Effector memory CD8-positive, alpha-beta T cell (primary cell): ENCODE data around the gene TAS1R1.

Experiments
- ATAC-seq: fragments of 150-1000 bp; cut with Tn5 transposase; replicated peaks from 2 replicates; pipeline ENCODE4 v1.10.0; 2021; ENCODE audit warnings: mild to moderate bottlenecking, moderate library complexity
- DNase-seq, 3 experiments: peaks; one replicate each; pipeline ENCODE4 v3.0.0; 2021
- H3K27ac Mint-ChIP-seq, 2 donors: one replicate each; pipeline ENCODE4 v1.8.0; 2022; ENCODE audit warnings: mild to moderate bottlenecking in 2 of 2, mixed read lengths in 2 of 2, moderate library complexity in 2 of 2
- H3K27me3 Mint-ChIP-seq, 2 donors: one replicate each; pipeline ENCODE4 v1.8.0; 2022; ENCODE audit warnings: mixed read lengths in 2 of 2
- H3K36me3 Mint-ChIP-seq: one replicate; pipeline ENCODE4 v1.8.0; 2022; ENCODE audit warnings: mild to moderate bottlenecking, moderate library complexity, mixed read lengths; ENCODE audit not compliant: insufficient read depth
- H3K4me1 Mint-ChIP-seq, 2 donors: one replicate each; pipeline ENCODE4 v1.8.0; 2022; ENCODE audit warnings: low read depth in 2 of 2, mixed read lengths in 2 of 2
- H3K4me3 Mint-ChIP-seq, 2 donors: one replicate each; pipeline ENCODE4 v1.8.0; 2022; ENCODE audit warnings: mild to moderate bottlenecking in 2 of 2, mixed read lengths in 2 of 2, moderate library complexity in 2 of 2
- H3K9me3 Mint-ChIP-seq, 2 donors: one replicate each; pipeline ENCODE4 v1.8.0; 2022; ENCODE audit warnings: mixed read lengths in 2 of 2

TAS1R1 gene

DNA sequence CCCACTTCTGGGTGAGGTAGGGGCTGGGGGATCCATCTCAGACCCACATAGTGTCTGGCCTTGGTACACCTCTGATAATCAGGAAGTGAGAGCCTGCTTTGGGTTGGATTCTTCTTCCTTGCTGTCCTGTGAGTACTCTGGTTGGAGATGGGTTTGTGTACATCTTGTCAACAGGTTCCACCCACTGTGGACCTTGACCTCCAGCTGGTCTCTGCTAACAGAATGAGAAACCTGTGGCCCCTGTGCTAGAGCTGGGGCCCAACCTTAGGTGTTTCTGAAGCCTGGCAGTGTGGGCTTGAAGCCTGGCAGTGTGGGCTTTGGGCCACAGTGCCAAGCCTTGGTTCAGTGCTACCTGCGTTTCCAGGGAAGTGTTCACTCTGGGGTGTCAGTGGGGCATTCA is 27.3 kb downstream of the TAS1R1 start:
- peak overlapping the region in 1 of 2 donors; percentile 39 for H3K4me3 Mint-ChIP-seq
- ATAC-seq = no peak
- H3K9me3 Mint-ChIP-seq = no peaks in the 10 kb centered on the region

DNA sequence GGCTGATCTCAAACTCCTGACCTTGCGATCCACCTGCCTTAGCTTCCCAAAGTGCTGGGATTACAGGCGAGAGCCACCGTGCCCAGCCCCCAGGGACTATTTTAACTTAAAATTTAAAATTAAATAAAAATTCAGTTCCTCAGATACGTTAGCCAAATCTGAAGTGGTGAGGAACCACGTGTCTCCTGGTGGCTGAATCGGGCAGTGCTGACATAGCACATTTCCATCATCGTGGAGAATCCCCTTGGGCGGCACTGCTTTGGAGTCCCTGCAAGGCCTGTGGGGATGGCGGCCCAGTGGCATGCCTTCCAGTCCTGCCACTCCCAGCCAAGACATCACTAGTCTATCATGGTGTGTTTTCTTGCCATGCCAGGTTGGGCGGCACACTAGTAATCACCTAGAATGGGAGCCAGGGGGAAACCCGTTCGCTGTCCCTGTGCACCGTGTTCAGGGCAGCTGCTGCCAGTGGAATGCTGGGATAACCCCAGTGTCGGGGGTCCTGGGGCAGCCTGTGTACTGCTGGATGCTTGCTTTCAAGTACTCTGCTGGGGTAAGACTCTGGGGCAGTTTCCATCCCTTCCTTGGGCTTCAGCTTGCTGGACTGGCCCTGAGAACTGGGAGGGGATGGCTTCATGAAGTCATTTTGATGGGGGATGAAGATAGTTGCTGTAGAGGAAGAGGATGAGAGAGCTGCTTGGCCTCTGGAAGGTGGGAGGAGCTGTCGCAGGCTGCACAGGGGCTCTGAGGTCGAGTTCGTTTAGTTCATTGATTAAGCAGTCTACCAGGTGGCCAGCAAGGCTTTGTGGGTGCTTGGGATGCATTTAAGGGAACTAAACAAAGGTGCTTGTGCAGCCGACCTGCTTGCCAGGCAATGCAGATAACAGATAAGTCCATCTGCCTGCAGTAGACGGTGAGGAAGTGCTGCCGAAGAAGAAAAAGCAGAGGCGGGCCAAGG is 29.3 kb downstream of the TAS1R1 start:
- Mint-ChIP-seq H3K36me3 (peaks cover 32% of the 10 kb centered on the region), H3K4me3 (peak overlapping the region in 1 of 2 donors; percentile 23), H3K27me3 (no peaks in the 10 kb centered on the region), H3K4me1 (peaks cover 37 to 39% of the 10 kb centered on the region in 2 donors), H3K9me3 (no peaks in the 10 kb centered on the region), H3K27ac (peak overlapping the region; percentile 88 to 91)
- DNase-seq = no peak
- ATAC-seq = no peak

More for the DNA sequence above, 27.3 kb downstream of the TAS1R1 start:
- Mint-ChIP-seq H3K27ac (peak overlapping the region; percentile 95 to 96), H3K36me3 (peaks cover 28% of the 10 kb centered on the region), H3K4me1 (peaks cover 38 to 41% of the 10 kb centered on the region in 2 donors), H3K27me3 (no peaks in the 10 kb centered on the region)
- no peak for DNase-seq

DNA sequence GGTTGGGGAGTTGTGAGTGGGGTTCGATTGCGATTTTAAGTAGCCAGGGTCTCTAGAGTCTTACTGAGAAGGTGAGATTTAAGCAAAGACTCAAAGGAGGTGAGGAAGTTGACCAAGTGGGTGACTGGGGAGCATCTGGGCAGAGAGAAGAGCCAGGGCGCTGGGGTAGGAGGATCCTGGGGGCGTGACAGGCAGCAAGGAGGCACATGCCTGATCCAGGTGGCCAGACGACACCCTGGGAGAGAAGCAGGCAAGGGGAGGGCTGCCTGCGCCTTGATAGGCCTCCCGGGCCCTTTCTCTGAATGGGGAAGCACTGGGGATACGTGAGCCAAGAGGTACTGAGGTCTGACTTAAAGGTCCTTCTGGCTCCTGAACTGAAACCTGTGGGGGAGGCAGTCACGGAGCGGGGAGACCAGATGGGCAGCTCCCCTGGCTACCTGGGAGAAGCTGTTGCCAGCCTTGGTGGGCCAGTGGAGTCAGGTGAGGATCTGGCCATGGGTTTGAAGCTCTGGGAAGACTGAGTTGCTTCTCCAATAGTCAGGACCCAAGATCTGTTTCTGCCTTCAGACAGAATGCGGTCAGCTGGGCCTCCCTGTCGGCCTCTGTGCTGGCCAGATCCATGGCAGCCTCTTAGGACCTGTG is 30.1 kb downstream of the TAS1R1 start:
- no peak for DNase-seq
- ATAC-seq = no peak
- Mint-ChIP-seq H3K36me3 (peaks cover 30% of the 10 kb centered on the region), H3K4me1 (peaks cover 34 to 37% of the 10 kb centered on the region in 2 donors), H3K9me3 (no peaks in the 10 kb centered on the region), H3K4me3 (no peak overlapping the region), H3K27ac (peak overlapping the region; percentile 88 to 91), H3K27me3 (no peaks in the 10 kb centered on the region)

DNA sequence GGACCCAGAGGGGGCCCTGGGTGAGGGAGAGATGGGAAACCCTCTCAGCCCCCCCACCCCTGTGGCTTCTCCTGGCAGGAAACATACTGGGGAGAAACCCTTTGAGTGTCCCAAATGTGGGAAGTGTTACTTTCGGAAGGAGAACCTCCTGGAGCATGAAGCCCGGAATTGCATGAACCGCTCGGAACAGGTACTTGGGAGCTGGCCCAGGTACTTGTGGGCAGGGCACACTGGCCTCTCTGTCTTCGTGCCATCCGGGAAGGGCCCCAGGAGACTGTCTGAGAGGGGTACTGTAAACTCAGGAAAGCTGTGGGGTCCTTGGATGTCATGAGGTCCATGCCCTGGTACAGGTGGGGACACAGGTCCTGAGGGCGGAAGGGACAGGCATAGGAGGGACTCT is 30.7 kb downstream of the TAS1R1 start:
- no peak overlapping the region for H3K4me3 Mint-ChIP-seq
- H3K27ac Mint-ChIP-seq = peak overlapping the region in 1 of 2 donors; percentile 55
- H3K4me1 Mint-ChIP-seq = peaks cover 32% of the 10 kb centered on the region in 2 donors
- DNase-seq (no peak), ATAC-seq (no peak)
- H3K9me3 Mint-ChIP-seq = no peaks in the 10 kb centered on the region
- peaks cover 34% of the 10 kb centered on the region for H3K36me3 Mint-ChIP-seq
- no peaks in the 10 kb centered on the region for H3K27me3 Mint-ChIP-seq

DNA sequence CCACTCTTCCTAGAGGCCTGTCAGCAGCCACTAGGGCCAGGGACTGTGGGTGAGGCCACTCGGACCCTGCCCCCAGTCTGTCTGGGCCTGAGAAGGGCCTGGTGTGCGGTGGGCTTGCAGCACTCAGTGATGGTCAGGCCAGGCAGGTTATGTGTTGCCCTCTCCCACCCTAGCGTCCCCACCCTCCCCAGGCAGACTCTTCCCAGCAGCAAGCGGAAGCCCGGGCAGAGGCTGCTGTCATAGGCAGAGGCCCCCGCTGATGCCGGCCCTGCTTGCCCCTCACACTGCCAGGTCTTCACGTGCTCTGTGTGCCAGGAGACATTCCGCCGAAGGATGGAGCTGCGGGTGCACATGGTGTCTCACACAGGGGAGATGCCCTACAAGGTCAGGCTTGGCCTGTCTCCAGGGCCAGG is 31.3 kb downstream of the TAS1R1 start:
- H3K4me1 Mint-ChIP-seq = peaks cover 30% of the 10 kb centered on the region in 2 donors
- H3K9me3 Mint-ChIP-seq = no peaks in the 10 kb centered on the region
- ATAC-seq (no peak), DNase-seq (no peak)
- H3K27me3 Mint-ChIP-seq = no peaks in the 10 kb centered on the region
- peaks cover 39% of the 10 kb centered on the region for H3K36me3 Mint-ChIP-seq
- no peak overlapping the region for H3K27ac Mint-ChIP-seq
- H3K4me3 Mint-ChIP-seq = no peak overlapping the region

DNA sequence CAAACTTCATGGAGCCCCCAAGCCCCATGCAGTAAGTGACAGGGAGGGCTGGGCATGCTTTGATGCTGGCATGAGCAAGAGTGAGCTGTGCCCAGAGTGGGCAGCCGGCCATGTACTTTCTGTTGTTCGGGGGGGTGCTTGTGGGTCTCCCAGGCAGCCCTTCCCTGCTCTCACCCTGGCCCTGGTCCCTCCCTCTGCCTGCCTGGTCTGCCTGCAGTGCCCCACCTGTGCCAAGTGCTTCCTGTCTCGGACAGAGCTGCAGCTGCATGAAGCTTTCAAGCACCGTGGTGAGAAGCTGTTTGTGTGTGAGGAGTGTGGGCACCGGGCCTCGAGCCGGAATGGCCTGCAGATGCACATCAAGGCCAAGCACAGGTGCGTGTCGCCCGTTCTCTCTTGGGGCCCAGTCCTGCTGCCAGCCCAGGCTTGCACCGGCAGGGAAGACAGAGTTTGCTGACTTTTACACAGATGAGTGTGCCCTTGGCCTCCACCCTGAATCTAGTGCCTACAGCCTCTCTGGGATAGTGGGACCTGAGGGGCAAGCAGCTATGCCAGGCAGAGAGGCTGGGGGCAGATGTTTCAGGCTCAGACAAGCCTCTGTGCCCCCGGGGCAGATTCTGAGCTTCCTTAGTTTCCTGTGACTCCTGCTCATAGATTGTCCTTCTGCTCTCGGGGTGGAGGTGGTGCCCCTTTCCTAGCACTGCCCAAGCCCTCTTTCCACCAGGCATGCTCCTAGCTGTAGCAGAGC is 32.3 kb downstream of the TAS1R1 start:
- peak overlapping the region in 1 of 2 donors; percentile 76 for H3K27ac Mint-ChIP-seq
- ATAC-seq = no peak

DNA sequence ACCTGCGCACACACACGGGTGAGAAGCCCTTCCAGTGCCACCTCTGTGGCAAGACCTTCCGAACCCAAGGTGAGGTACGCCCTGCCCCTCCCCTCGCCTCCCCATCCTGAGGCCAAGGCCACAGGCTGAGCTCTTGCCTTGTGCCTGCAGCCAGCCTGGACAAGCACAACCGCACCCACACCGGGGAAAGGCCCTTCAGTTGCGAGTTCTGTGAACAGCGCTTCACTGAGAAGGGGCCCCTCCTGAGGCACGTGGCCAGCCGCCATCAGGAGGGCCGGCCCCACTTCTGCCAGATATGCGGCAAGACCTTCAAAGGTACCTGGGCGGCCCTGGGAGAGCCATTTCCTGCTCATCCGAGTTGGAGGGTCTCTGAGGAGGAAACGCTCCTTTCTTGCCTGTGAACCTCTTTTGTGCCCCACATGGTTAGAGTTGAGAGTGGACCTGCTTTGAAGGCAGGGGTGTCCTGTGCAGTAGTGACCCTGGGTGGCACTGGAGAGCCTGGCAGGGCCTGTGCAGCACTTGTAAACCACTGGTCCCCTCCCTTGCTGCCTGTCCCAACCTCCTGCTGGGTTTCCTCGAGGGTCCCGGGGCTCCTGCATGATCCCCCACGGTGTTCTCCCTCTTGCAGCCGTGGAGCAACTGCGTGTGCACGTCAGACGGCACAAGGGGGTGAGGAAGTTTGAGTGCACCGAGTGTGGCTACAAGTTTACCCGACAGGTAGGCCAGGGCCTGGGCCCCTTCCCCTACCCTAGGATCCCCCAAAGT is 33.2 kb downstream of the TAS1R1 start:
- Mint-ChIP-seq H3K9me3 (no peaks in the 10 kb centered on the region), H3K27ac (peak overlapping the region in 1 of 2 donors; percentile 76), H3K4me1 (peaks cover 19 to 26% of the 10 kb centered on the region in 2 donors), H3K36me3 (peaks cover 42% of the 10 kb centered on the region), H3K4me3 (no peak overlapping the region), H3K27me3 (no peaks in the 10 kb centered on the region)
- DNase-seq = no peak
- ATAC-seq = no peak

More for the DNA sequence above, 32.3 kb downstream of the TAS1R1 start:
- peaks cover 39% of the 10 kb centered on the region for H3K36me3 Mint-ChIP-seq
- no peaks in the 10 kb centered on the region for H3K27me3 Mint-ChIP-seq
- H3K4me3 Mint-ChIP-seq = no peak overlapping the region
- no peak for DNase-seq
- peaks cover 20 to 27% of the 10 kb centered on the region in 2 donors for H3K4me1 Mint-ChIP-seq
- H3K9me3 Mint-ChIP-seq = no peaks in the 10 kb centered on the region

DNA sequence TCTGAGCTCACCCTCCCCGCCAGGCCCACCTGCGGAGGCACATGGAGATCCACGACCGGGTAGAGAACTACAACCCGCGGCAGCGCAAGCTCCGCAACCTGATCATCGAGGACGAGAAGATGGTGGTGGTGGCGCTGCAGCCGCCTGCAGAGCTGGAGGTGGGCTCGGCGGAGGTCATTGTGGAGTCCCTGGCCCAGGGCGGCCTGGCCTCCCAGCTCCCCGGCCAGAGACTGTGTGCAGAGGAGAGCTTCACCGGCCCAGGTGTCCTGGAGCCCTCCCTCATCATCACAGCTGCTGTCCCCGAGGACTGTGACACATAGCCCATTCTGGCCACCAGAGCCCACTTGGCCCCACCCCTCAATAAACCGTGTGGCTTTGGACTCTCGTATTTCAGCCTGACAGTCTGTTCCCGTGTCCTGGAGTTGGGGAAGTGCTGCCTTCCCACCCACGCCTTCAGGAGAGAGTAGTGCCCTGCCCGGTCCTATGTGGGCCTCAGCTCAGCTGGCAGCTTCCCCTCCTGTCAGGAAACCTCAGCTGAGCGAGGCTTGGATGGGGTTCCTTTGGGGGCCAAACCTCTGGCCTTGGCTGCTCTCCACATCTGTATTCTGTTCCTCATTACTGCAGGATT is 33.9 kb downstream of the TAS1R1 start:
- peaks cover 19 to 26% of the 10 kb centered on the region in 2 donors for H3K4me1 Mint-ChIP-seq
- no peak overlapping the region for H3K4me3 Mint-ChIP-seq
- H3K36me3 Mint-ChIP-seq = peaks cover 48% of the 10 kb centered on the region
- no peak for DNase-seq
- H3K27me3 Mint-ChIP-seq = no peaks in the 10 kb centered on the region
- no peaks in the 10 kb centered on the region for H3K9me3 Mint-ChIP-seq
- peak overlapping the region in 1 of 2 donors; percentile 76 for H3K27ac Mint-ChIP-seq
- ATAC-seq = no peak

DNA sequence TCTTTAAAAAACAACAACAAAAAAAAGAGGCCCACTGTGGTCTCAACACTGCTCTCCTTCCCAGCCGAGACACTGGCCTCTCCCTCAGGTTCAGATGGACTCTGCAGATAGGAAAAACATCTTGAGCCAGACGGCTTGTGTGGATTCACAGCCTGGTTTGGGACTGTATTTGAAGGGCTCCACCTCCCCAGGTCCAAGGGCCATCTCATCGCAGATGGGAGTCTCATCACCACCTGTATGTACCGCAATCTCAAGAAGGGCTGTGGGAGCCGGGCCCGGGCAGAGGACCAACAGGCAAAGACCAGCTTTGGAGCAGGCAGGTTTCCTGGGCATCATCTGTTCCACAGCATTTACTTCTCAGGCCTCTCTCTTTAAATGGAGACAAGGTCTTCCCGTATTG is 34.9 kb downstream of the TAS1R1 start:
- no peak for ATAC-seq
- DNase-seq = no peak
- Mint-ChIP-seq H3K27me3 (no peaks in the 10 kb centered on the region), H3K4me3 (no peak overlapping the region), H3K9me3 (no peaks in the 10 kb centered on the region), H3K27ac (peak overlapping the region; percentile 81 to 85), H3K36me3 (peaks cover 53% of the 10 kb centered on the region), H3K4me1 (peaks cover 10 to 17% of the 10 kb centered on the region in 2 donors)

DNA sequence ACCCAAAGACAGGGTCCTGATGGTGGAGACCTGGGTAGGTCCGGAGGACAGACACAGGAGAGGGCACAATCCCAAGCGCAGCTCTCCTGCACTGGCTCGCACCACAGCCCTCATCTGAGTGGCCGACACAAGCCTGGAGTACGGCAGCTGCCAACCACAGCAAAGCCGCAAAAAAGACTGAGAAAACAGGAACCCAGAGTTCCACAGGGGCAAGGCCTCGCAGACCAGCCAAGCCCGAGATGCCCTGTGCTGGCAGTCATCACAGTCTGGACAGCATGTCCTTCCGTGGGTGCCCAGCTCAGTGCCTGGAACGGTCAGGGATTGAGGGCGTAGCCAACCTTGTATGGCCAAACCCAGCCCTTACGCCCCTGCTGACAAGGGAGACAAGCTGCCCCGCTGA is 36.1 kb downstream of the TAS1R1 start:
- Mint-ChIP-seq H3K9me3 (no peaks in the 10 kb centered on the region), H3K4me3 (peak overlapping the region in 1 of 2 donors; percentile 10), H3K4me1 (peaks cover 18 to 20% of the 10 kb centered on the region in 2 donors), H3K27ac (peak overlapping the region; percentile 81 to 85), H3K36me3 (peaks cover 57% of the 10 kb centered on the region), H3K27me3 (no peaks in the 10 kb centered on the region)
- peak; percentile 43 for ATAC-seq
- no peak for DNase-seq

DNA sequence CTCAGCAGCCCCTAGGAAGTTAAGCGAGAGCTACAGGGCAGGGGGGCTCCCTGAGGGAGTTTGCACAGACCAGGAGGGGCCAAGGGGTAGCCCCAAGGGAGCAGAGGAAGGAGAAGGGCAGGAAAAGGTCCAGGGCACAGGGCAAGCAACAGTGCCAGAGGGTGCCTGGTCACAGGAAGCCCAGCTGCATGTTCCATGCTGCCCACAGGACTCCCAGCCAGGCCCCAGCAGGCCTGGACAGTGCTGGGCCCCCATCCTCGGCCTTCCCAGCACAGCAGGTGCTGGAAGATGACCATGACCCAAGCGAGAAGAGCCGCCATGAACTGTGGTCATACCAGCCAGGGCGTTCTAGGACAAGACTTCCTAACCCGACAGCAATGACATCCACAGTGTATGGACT is 36.5 kb downstream of the TAS1R1 start:
- H3K36me3 Mint-ChIP-seq = peaks cover 59% of the 10 kb centered on the region
- DNase-seq (no peak), ATAC-seq (no peak)
- H3K4me1 Mint-ChIP-seq = peaks cover 20% of the 10 kb centered on the region in 2 donors
- H3K9me3 Mint-ChIP-seq = no peaks in the 10 kb centered on the region
- H3K27me3 Mint-ChIP-seq = no peaks in the 10 kb centered on the region
- H3K27ac Mint-ChIP-seq = peak overlapping the region; percentile 38 to 81
- no peak overlapping the region for H3K4me3 Mint-ChIP-seq

DNA sequence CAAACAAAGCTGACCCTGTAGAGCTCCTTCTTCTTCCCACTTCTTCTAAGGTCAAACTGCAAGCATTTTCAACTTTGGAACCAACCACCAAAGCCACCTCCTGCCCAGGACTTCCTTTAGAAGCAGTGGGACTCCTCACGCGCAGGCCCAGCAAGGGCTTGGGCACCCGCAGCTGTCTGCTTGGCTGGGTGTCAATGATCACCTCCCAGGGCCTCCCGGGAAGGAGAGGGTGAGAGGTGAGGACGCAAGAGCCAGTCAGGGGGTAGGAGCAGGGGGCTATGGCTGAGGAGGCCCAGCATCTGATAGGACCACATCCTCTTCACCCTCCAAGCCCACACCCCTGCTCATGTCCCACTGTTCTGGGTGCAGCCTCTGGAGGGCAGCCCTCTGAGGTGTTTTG is 37.3 kb downstream of the TAS1R1 start:
- no peak overlapping the region for H3K27ac Mint-ChIP-seq
- DNase-seq = no peak
- ATAC-seq = no peak
- H3K4me3 Mint-ChIP-seq = no peak overlapping the region
- peaks cover 20 to 21% of the 10 kb centered on the region in 2 donors for H3K4me1 Mint-ChIP-seq
- no peaks in the 10 kb centered on the region for H3K27me3 Mint-ChIP-seq
- H3K36me3 Mint-ChIP-seq = peaks cover 67% of the 10 kb centered on the region
- no peaks in the 10 kb centered on the region for H3K9me3 Mint-ChIP-seq
